WTC11 (cell line): ENCODE results near the gene PLCB2.

Source experiments
- CBFB ChIP-seq: sonication (generic); formaldehyde crosslinking; IDR thresholded peaks from 2 replicates; pipeline ENCODE4 v1.8.1; 2022; ENCODE audit warnings: mild to moderate bottlenecking, low read depth, missing genetic modification reagents
- CREB1 ChIP-seq: sonication (generic); formaldehyde crosslinking; IDR thresholded peaks from 2 replicates; pipeline ENCODE4 v1.8.0; 2023; ENCODE audit warnings: mild to moderate bottlenecking, missing genetic modification reagents
- CREM ChIP-seq: sonication (generic); formaldehyde crosslinking; IDR thresholded peaks from 2 replicates; pipeline ENCODE4 v1.8.1; 2022; ENCODE audit warnings: mild to moderate bottlenecking, missing genetic modification reagents, moderate library complexity
- CTCF ChIP-seq: fragments of 200-600 bp; IDR thresholded peaks from 2 replicates; pipeline ENCODE4 v1.8.0; 2022; ENCODE audit warnings: antibody characterized with exemption
- E2F4 ChIP-seq: sonication (generic); formaldehyde crosslinking; IDR thresholded peaks from 2 replicates; pipeline ENCODE4 v1.8.1; 2022; ENCODE audit warnings: low read depth, mild to moderate bottlenecking, moderate library complexity, missing genetic modification reagents, borderline replicate concordance
- ESRRA ChIP-seq: sonication (generic); formaldehyde crosslinking; IDR thresholded peaks from 2 replicates; pipeline ENCODE4 v1.8.1; 2022; ENCODE audit warnings: mild to moderate bottlenecking, missing genetic modification reagents, borderline replicate concordance
- FOXP1 ChIP-seq: sonication (generic); formaldehyde crosslinking; IDR thresholded peaks from 2 replicates; pipeline ENCODE4 v1.8.0; 2022; ENCODE audit warnings: missing genetic modification reagents, mild to moderate bottlenecking, moderate library complexity, borderline replicate concordance
- NR3C1 ChIP-seq: sonication (generic); formaldehyde crosslinking; conservative IDR thresholded peaks from 2 replicates; pipeline ENCODE4 v1.8.1; 2023; ENCODE audit warnings: low read depth, mild to moderate bottlenecking, missing genetic modification reagents
- PREB ChIP-seq: sonication (generic); formaldehyde crosslinking; IDR thresholded peaks from 2 replicates; pipeline ENCODE4 v1.8.1; 2022; ENCODE audit warnings: mild to moderate bottlenecking, missing genetic modification reagents, moderate library complexity, borderline replicate concordance
- RELA ChIP-seq: sonication (generic); formaldehyde crosslinking; IDR thresholded peaks from 2 replicates; pipeline ENCODE4 v1.8.1; 2022; ENCODE audit warnings: missing genetic modification reagents, mild to moderate bottlenecking, borderline replicate concordance
- SP1 ChIP-seq: sonication (generic); formaldehyde crosslinking; conservative IDR thresholded peaks from 2 replicates; pipeline ENCODE4 v1.8.1; 2022; ENCODE audit warnings: missing genetic modification reagents
- ZNF671 ChIP-seq: fragments of 250-450 bp; sonication (Bioruptor Pico); IDR thresholded peaks from 2 replicates; pipeline ENCODE4 v1.8.0; 2021; ENCODE audit warnings: mild to moderate bottlenecking
- TF ChIP-seq, protein P1 (sequence below): sonication (generic); formaldehyde crosslinking; conservative IDR thresholded peaks from 2 replicates; pipeline ENCODE4 v1.8.1; 2022; ENCODE audit warnings: mild to moderate bottlenecking, missing genetic modification reagents

DNA sequence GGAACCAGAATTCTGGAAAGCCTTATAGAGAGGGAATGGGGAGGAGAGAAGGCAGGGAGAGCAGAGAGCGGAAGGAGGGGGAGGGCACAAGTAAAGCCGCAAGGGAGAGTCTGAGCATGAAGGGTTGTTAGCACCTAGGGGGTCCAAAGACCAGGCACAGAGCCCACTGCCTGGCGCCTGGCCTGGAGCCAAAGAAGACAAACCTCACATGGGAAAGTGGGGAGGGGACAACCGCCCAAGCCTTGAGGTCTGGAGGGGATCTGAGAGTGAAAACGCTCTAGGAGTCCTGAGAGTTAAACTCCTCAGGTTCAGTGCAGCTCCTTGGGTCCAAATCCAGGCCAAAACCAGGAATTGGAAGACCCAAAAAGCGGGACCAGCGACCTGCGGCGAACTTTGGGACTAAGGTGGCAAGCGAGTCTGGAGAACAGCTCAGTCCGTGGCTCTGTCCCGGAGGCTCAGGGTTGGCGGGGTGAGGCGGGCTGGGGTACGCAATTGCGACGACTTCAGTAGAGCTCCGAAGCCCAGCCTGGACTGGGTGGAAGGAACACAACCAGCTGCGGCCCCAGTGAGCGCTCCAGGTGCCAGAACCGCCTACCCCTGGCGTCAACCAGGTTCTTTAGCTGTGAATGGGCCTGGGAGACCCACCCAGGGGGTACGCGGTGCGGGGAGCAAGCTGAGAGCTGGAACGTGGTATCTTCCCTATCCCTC is 14.9 kb upstream of the PLCB2 start:
- TF ChIP-seq CTCF (no peak), PREB (CRISPR knock-in tag) (no peak), ESRRA (CRISPR knock-in tag) (no peak), CREB1 (CRISPR knock-in tag) (no peak), NR3C1 (CRISPR knock-in tag) (no peak), CBFB (CRISPR knock-in tag) (no peak), CREM (CRISPR knock-in tag) (no peak), E2F4 (CRISPR knock-in tag) (no peak), SP1 (no peak), RELA (CRISPR knock-in tag) (no peak), ZNF671 (no peak), FOXP1 (CRISPR knock-in tag) (no peak)
- TF ChIP-seq, protein P1, sequence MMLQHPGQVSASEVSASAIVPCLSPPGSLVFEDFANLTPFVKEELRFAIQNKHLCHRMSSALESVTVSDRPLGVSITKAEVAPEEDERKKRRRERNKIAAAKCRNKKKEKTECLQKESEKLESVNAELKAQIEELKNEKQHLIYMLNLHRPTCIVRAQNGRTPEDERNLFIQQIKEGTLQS (CRISPR knock-in tag) = no peak
